GM10847 (cell line): ENCODE data around the gene THBD.

Experiments used
- POLR2A ChIP-seq: IDR thresholded peaks from 2 replicates; pipeline ENCODE4 v1.6.1; 2011; ENCODE audit not compliant: insufficient read length; ENCODE audit errors: extremely low read depth

THBD gene

DNA sequence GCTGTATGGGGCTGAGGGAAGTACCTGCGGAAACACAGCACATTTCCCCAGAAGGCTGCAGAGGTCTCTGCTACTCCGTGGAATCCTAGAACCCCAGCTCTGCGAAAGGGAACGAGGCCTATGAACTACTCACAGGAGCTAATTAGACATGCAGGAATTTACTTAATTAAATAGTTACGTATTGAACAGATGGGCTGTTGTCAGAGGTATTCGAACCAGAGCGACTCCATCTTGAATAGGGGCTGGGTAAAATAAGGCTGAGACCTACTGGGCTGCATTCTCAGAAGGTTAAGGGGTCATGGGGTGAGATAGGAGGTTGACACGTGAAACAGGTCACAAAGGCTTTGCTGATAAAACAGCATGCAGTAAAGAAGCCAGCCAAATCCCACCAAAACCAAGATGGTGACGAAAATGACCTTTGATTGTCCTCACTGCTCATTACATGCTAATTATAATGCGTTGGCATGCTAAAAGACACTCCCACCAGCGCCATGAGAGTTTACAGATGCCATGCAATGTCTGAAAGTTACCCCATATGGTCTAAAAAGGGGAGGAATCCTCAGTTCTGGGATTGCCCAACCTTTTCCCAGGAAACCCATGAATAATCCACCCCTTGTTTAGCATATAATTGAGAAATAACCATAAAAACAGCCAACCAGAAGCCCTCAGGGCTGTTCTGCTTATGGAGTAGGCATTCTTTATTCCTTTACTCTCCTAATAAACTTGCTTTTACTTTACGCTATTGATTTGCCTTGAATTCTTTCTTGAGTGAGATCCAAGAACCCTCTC is 29.0 kb downstream of the THBD start:
- TF ChIP-seq POLR2A: no peak

DNA sequence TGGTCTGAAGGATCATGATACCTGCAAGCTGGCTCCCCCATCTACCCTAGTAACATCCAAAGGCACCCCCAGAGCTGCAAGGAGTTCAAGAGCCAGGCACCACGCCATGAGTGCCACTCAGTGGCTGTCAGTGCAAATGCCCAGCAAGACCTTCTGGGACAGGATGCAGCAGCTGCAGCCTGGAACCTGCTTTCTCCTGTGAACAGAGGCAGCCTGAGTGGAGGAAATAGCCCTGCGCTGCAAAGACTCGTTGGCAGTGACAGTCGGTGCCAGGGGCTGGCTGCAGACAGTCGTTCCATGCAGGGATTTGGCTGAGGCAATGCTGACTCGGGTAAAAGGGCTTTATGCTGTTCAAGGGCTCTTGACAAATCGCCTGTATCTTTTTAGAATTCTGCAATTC is 30.1 kb downstream of the THBD start:
- no peak for TF ChIP-seq POLR2A

DNA sequence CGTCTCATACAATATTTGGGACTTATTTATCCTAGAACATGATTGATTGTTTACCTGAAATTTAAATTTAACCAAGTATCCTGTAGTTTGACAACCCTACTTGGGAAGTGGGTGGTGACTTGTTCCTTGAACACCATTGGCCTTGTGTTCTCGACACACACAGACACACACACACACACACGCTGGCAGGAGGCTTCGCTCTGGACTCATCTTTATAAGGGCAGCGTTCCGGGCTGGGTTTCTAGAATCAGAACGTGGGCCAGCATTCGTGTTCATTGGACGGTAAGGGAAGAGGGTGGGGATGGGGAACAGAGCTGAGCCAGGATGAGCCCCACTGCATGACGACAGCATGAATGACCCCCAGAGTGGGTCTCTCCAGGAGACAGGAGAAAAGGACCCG is 30.5 kb downstream of the THBD start:
- no peak for TF ChIP-seq POLR2A

DNA sequence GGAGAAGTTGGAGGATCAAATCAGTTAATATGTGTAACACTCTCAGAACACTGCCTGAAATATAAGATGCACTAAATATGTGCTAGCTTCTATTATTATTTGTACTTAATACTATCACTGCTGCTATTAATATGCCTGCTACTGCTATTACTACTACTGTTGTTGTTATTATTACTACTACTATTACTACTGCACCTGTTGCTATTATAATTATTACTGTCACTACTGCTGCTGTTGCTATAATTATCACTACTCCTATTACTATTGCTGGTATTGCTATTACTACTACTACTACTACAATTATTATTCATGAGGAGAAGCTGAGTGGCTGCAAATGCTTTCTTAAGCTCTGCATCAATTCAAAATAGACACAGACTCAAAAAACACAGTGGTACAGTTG is 31.0 kb downstream of the THBD start:
- no peak for TF ChIP-seq POLR2A

DNA sequence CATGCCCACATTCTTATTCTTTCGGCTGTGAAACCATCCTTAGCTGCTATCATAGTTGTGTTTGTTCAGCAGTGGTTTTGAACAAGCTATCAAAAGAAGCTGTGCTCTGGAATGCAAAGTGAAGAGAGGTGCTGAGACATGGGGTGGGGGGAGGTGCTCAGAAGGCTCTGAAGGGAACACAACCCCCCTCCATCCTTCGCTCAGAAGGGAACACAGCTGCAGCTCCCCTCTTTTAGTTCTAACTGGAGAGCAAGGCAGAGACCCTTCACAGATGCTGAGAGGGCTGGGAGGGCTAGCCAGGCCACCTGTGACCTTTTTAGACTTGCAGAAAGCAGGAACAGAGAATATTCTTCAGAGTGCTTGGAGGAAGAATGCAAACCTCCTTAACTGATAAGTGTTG is 32.0 kb downstream of the THBD start:
- TF ChIP-seq POLR2A: no peak

DNA sequence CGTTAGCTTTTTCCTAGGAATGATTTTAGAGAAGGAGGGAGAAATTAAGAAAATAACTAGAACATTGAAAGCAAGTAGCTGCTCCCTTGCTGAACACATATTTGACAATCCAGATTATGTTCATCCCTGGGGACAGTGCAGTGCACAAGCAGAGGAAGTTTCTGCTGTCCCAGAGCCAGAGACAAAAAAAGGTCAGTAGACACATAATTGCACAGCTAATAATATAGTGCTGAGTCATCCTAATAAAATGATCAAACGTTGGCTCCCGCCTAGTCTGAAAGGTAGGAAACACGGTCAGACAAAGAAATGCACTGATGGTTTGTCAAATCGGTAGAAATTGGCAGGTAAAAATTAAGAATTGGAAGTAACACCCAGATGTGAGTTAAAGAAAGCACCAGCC is 36.0 kb downstream of the THBD start:
- TF ChIP-seq POLR2A: no peak

DNA sequence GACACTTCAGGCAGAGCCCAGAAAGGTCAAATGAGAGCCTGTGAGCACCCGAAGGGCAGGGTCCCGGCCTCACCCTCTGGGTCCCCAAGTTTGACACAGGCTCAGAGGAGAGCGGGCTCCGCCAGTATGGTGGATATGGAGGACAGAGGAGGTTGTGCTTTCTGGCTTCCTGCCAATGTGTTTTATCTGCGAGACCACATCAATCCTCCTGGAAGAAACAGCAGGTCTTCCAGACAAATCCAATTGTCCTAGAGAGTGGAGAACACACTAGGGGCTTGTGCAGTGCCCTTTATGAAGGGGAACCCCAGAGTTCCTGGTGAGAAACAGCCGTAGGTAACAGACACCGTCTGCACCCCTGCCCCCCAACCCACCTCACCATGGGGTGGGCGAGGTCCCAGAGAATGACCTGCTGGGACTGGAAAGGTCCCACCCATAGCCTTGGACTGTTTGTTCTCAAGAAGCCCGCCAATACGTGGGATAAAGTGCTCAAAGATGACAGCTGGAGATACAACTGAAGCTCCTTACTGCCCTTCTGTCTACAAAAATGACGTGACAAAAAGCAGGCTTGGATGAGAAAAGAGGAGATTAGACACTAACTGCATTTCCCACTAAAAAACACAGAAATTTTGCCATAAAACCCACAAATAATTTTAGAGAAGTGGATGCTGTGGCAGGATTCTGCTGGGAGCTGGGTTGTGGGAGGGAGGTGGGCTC is 38.3 kb downstream of the THBD start:
- TF ChIP-seq POLR2A: no peak

DNA sequence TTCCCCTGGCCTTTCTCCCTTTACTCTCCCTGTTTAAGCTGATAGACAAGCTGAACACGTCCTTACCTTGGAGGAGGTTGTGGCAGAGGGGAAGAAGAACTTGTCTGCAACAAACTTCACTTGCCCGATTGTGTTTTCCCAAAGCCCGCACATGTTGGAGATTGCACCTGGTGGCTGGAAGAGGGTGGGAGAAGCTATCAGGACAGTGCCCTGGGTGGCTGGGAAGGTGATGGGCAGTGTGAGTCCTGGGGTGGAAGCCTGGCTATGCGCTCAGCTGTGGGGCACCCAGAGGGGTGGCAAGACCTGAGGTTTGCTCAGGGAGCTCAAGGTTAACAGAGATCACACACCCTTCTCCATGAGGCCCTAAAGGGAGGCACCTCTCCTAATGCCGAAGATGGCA is 39.4 kb downstream of the THBD start:
- no peak for TF ChIP-seq POLR2A

DNA sequence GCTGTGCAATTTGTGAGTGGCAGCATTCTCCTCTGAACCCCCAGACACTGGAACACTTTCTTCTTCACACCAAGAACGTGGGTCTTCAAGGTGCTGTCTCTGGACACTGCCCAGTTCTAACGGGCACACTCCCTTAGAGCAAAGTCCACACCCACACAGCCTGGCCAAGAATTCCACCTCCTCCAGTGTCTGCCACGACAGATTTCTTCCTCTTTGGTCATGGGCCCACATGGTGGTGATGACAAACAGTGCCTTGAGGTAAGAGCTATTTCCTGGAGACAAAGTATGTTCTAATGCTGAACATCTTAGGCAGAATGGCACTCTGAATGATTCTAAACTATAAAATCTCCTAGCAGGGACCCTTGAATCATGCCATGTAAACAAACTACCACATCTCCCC is 39.8 kb downstream of the THBD start:
- no peak for TF ChIP-seq POLR2A

DNA sequence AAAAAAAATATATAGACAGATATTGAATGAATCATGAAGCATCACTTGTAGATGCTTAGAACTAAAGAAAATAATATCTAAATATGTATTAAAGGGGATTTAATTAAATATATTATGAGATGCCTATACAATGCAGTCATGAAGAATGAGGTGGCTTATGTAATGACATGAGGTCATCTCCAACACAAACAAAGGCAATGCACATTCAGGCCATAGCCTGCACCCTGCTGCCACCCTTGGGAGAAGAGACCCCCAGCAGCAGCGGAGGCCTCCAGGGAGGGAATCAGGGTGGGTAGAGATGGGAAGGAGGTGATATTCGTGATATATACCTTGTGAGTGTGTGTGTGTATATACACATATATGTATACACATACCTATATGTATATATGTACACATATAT is 40.8 kb downstream of the THBD start:
- TF ChIP-seq POLR2A: no peak

DNA sequence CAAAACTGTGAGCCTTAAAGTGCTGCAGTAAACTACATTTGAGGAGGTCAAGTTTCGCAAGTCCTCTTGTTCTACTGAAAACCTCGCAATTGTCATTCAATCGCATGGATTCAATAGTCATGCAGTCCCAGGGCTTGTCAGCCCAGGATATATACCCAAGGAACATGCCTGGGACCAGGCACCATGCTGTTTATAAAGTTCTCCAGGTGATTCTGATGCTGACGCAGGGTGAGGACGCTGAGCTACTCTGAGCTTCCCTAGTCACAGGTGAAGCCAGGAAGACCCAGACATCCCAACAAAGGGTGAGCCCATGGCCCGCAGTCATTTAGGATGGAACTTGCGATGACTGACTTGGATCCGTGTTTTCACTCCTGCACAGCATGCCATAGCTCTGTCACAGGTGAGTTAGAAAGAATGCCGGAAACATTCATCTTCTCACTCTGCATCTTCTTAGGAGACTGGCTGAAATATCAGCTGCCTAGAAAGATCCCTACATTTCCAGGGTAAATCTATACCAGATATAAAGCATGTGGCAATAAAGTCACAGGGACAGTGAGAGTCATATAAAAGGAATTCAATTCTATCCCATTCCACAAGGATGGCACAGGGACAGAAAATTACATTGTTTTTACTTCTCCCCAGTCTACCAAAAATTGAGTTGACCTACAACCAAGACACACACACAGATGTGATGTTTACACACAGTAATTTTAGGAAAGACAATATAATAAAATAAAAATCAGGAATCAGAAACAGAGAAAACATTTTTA is 41.4 kb downstream of the THBD start:
- no peak for TF ChIP-seq POLR2A

DNA sequence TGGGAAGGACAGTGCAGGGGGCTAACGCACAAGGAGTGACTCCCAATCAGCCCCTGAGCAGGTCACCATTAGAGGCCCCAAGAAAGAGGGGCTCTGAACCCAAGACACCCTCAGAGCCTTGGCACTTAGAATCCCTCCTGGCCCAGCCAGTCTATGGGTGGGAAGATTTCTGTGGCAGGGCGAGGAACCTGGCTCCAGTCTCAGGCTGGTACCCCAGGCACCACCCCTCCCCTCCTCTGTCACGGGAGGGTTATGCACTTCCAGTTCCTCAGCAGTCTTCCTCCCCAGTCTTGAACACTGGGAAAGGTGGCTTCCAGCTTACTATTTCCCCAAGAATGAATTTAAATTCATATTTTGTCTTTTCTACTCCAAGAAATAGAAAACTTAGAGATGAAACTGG is 42.0 kb downstream of the THBD start:
- no peak for TF ChIP-seq POLR2A

DNA sequence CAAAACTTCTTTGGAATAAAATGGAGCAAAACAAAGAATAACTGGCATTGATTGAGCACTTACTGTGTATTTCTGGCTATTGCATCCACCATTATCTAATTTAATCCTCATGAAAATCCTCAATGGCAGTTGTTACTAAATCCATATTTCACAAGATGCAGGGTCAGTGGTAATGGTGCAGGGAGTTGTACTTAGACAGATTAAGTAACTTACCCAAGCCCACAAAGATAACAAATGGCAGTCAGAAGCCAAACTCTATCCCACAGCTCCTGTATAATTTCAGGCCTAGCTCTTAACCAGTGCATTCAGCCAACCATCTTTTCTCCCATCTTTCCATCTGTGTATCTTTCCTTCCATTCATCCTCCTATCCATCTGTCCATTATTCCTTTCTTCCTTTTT is 43.7 kb downstream of the THBD start:
- no peak for TF ChIP-seq POLR2A

DNA sequence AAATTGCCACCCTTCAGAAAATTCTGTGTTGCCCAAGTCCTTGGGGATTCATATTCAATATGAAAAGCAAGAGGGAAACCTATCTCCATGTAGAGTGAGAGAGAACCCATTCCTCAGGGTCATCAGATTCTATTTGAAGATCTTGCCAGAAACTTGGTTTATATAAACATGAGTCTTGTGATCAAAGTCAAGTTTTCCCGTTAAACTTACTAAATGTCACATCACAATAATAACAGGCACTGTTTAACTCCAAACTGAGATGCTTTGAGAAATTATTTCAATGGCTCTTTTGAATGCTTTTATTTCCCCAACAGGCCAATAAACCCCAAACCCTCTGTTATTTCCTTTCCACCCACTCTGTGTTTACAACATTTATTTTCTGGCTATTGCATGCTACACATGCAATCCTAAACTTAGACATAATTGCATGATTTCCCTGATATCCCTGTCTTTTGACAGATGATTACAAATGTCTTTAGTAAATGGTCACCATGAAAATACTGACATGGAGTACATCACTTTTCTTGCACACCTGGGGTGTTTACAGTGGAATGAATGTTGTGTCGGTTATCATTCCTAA is 45.5 kb downstream of the THBD start:
- TF ChIP-seq POLR2A: no peak

DNA sequence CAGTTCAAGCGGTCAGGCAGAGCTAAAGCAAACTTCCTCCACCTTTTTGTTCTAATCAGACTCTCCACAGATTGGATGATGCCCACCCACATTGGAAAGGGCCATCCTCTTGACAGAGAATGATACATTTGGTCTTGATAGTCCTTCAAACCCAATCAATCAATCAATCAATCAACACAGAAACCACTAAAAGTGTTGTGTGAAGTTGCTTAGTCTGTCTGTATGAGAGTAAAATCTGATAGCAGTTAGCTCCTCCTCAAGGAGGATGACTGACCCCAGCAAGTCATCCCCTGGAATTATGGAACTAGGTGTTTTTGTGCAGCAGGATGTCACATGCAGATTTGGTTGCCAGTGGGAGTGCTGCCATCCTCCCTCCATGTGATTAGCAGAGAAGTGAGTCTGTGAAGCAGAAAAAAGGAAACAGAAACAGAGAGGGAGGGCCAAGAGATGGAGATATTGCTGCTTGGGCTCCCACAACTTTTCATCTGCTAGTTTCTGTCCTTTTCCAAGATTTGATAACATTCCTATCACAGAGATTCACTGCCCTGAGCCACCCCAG is 46.3 kb downstream of the THBD start:
- no peak for TF ChIP-seq POLR2A
